ENCODE results near the gene VSTM5.
"Not testable (repeated sequence)": the region's sequence is repeated elsewhere in the genome, so short reads cannot be mapped to it uniquely, and the experiment has no call there.

VSTM5 gene

GRCh38 chr11:93804879-93805278 is 45.5 kb downstream of the VSTM5 start:
- no peaks in the 10 kb centered on the region for H3K27me3 ChIP-seq (ENCODE audit: control insufficient read depth in 1 of 2, insufficient read depth in 2 of 2, low read length in 2 of 2)
- H3K9me3 ChIP-seq (ENCODE audit: control insufficient read depth in 1 of 2, low read length in 2 of 2), result no peaks in the 10 kb centered on the region
- peaks cover 33 to 62% of the 10 kb centered on the region in 2 donors for H3K36me3 ChIP-seq (ENCODE audit: control insufficient read depth in 1 of 2, insufficient read depth in 2 of 2, low read length in 2 of 2)
- H3K4me1 ChIP-seq (ENCODE audit: control insufficient read depth in 1 of 2, insufficient read depth in 2 of 2, low read length in 2 of 2), result no peaks in the 10 kb centered on the region
- no peak overlapping the region for H3K9ac ChIP-seq (ENCODE audit: low read depth in 1 of 2, low read length in 2 of 2)
- no peak overlapping the region for H3K4me3 ChIP-seq (ENCODE audit: low read depth in 1 of 2, low read length in 2 of 2)
- H3K27ac ChIP-seq (ENCODE audit: low read depth, low read length), result no peak overlapping the region

DNA sequence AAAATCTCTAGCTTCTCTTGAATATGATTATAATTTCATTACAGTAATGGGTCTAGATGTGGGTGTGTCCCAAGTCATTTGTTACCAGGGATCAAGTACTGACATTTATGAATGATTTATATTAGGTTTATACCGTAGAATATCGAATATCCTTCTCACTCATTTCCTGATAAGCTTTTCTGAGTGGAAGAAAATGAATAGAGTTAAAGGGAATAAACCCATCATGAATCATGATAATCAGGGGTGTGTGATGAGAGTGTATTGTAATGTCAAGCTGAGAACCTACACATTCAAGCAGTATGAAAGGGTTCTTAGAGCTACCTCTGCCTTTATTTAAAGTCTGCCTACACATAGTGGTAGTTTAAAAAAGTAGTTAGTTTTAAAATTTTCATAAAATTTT is 49.1 kb downstream of the VSTM5 start:
- no peaks in the 10 kb centered on the region for H3K9me3 ChIP-seq (ENCODE audit: control insufficient read depth in 1 of 2, low read length in 2 of 2)
- peaks cover 32 to 67% of the 10 kb centered on the region in 2 donors for H3K36me3 ChIP-seq (ENCODE audit: control insufficient read depth in 1 of 2, insufficient read depth in 2 of 2, low read length in 2 of 2)
- no peaks in the 10 kb centered on the region for H3K4me1 ChIP-seq (ENCODE audit: control insufficient read depth in 1 of 2, insufficient read depth in 2 of 2, low read length in 2 of 2)
- H3K27me3 ChIP-seq (ENCODE audit: control insufficient read depth in 1 of 2, insufficient read depth in 2 of 2, low read length in 2 of 2), result no peaks in the 10 kb centered on the region
- no peak overlapping the region for H3K4me3 ChIP-seq (ENCODE audit: low read depth in 1 of 2, low read length in 2 of 2)
- no peak overlapping the region for H3K9ac ChIP-seq (ENCODE audit: low read depth in 1 of 2, low read length in 2 of 2)
- no peak overlapping the region for H3K27ac ChIP-seq (ENCODE audit: low read depth, low read length)

DNA sequence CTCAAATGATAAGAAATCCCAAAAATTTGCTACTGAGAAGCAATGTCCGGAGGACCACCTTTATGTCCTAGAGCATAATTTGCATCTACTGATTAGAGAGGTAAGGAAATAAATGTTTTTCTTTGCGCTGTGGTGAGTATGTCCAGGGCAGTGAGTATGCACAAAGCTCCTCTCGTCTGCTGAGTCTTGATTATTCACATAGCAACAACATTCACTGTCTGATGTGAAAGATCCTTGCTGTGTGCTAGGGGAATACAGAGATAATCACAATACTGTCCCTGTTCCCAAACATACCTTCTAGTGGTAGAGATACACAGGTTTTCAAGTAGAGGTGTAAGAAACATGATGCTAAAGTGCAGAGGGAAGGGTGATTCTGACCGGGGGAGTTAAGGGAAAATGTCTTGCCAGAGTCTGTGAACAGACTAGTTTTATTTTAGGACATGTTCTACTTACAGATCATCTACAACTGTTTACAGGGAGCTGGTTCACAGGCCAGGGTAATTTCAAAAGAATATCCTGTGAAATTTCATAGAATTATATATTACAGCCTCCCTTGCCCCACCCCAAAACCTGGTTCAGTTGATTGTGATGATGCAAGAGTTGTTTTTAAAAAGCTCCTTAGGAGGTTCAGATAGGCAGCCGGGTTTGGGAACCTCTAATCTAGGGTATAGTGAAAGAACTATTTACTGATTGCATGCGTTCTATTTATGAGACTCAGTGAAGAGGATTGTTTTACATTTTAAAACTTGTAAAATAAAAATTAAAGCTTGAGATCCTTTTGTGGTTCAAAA is 53.8 kb downstream of the VSTM5 start:
- no peaks in the 10 kb centered on the region for H3K4me1 ChIP-seq (ENCODE audit: control insufficient read depth in 1 of 2, insufficient read depth in 2 of 2, low read length in 2 of 2)
- H3K4me3 ChIP-seq (ENCODE audit: low read depth in 1 of 2, low read length in 2 of 2), result no peak overlapping the region
- H3K9ac ChIP-seq (ENCODE audit: low read depth in 1 of 2, low read length in 2 of 2), result no peak overlapping the region
- H3K36me3 ChIP-seq (ENCODE audit: control insufficient read depth in 1 of 2, insufficient read depth in 2 of 2, low read length in 2 of 2), result peaks cover 32 to 79% of the 10 kb centered on the region in 2 donors
- no peaks in the 10 kb centered on the region for H3K27me3 ChIP-seq (ENCODE audit: control insufficient read depth in 1 of 2, insufficient read depth in 2 of 2, low read length in 2 of 2)
- no peak overlapping the region for H3K27ac ChIP-seq (ENCODE audit: low read depth, low read length)
- no peaks in the 10 kb centered on the region for H3K9me3 ChIP-seq (ENCODE audit: control insufficient read depth in 1 of 2, low read length in 2 of 2)

DNA sequence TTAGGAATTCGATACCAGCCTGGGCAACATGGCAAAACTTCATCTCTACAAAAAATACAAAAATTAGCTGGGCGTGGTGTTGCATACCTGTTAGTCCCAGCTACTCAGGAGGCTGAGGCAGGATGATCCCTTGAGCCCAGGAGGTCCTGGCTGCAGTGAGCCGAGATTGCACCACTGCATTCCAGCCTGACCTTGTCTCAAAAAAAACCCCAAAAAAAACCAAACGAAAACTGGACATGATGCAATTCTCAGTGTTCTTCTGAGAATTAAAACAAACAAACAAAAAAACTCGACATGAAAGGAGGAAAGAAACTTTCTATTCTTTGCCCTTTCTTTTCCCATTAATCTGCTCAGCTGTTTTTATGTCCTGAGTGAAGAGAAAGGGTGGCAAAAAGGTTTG is 58.9 kb downstream of the VSTM5 start:
- H3K9me3 ChIP-seq (ENCODE audit: control insufficient read depth in 1 of 2, low read length in 2 of 2), result no peaks in the 10 kb centered on the region
- H3K27ac ChIP-seq (ENCODE audit: low read depth, low read length), result no peak overlapping the region
- no peak overlapping the region for H3K9ac ChIP-seq (ENCODE audit: low read depth in 1 of 2, low read length in 2 of 2)
- no peaks in the 10 kb centered on the region for H3K27me3 ChIP-seq (ENCODE audit: control insufficient read depth in 1 of 2, insufficient read depth in 2 of 2, low read length in 2 of 2)
- H3K36me3 ChIP-seq (ENCODE audit: control insufficient read depth in 1 of 2, insufficient read depth in 2 of 2, low read length in 2 of 2), result peaks cover 36 to 82% of the 10 kb centered on the region in 2 donors
- H3K4me1 ChIP-seq (ENCODE audit: control insufficient read depth in 1 of 2, insufficient read depth in 2 of 2, low read length in 2 of 2), result peaks cover 4 to 10% of the 10 kb centered on the region in 2 donors
- H3K4me3 ChIP-seq (ENCODE audit: low read depth in 1 of 2, low read length in 2 of 2), result no peak overlapping the region

DNA sequence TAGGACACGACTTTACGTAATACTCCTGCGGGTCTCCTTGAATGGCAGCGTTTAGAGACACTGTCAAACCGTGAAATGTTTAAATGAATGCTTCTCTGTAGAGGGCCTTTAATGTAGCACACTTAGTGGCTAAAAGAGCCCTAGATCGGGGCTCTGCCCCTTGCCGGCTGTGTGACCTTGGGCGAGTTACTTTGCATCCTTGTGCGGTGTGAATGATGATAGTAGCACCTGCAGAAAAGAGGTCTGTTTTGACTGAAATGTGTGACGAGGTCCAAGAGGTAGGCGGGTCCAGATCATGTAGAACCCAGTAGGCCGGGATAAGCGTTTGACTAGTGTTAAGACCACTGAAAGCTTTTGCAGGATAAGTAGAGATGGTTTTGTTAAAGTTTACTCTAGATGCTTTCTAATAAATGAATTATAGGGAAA is 65.5 kb downstream of the VSTM5 start:
- Histone ChIP-seq H3K4me1 (ENCODE audit: control insufficient read depth in 1 of 2, insufficient read depth in 2 of 2, low read length in 2 of 2) (peaks cover 21 to 33% of the 10 kb centered on the region in 2 donors), H3K9ac (ENCODE audit: low read depth in 1 of 2, low read length in 2 of 2) (peak overlapping the region; percentile 95 to 96), H3K4me3 (ENCODE audit: low read depth in 1 of 2, low read length in 2 of 2) (peak overlapping the region; percentile 94 to 99), H3K27me3 (ENCODE audit: control insufficient read depth in 1 of 2, insufficient read depth in 2 of 2, low read length in 2 of 2) (no peaks in the 10 kb centered on the region), H3K27ac (ENCODE audit: low read depth, low read length) (peak overlapping the region; percentile 17), H3K9me3 (ENCODE audit: control insufficient read depth in 1 of 2, low read length in 2 of 2) (no peaks in the 10 kb centered on the region), H3K36me3 (ENCODE audit: control insufficient read depth in 1 of 2, insufficient read depth in 2 of 2, low read length in 2 of 2) (peaks cover 2 to 17% of the 10 kb centered on the region in 2 donors)

- Histone ChIP-seq H3K9ac (ENCODE audit: low read depth in 1 of 2, low read length in 2 of 2) (peak within 1 kb of the TSS; percentile 95 to 96), H3K36me3 (ENCODE audit: control insufficient read depth in 1 of 2, insufficient read depth in 2 of 2, low read length in 2 of 2) (peaks cover 0 to 11% of the 10 kb centered on the region in 2 donors), H3K4me3 (ENCODE audit: low read depth in 1 of 2, low read length in 2 of 2) (peak within 1 kb of the TSS; percentile 94 to 99), H3K4me1 (ENCODE audit: control insufficient read depth in 1 of 2, insufficient read depth in 2 of 2, low read length in 2 of 2) (peaks cover 21 to 33% of the 10 kb centered on the region in 2 donors), H3K9me3 (ENCODE audit: control insufficient read depth in 1 of 2, low read length in 2 of 2) (no peaks in the 10 kb centered on the region), H3K27ac (ENCODE audit: low read depth, low read length) (peak within 1 kb of the TSS; percentile 95), H3K27me3 (ENCODE audit: control insufficient read depth in 1 of 2, insufficient read depth in 2 of 2, low read length in 2 of 2) (no peaks in the 10 kb centered on the region)
These were observed 66.1 kb downstream of the VSTM5 start, which contains the start of gene MED17 for GRCh38 chr11:93784145-93784934. Gene MED17 (plus strand): TSS chr11:93784282. CDS start chr11:93784514, 232 bp downstream.

DNA sequence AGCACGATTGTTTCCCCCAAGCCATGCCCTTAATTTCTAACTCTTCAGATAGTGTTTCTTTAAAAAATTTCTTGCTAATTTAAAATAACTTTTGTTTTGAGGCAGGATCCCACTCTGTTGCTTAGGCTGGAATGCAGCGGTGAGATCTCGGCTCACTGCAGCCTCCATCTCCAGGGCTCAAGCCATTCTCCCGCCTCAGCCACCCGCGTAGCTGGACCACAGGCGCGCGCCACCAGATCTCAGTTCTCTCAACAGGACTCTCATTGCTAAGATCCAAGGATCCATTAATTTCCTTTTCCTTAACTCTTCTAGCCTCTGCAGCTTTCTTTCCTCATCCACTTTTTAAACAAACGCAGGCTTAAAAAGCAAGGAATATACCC is 66.7 kb downstream of the VSTM5 start:
- Histone ChIP-seq H3K27me3 (ENCODE audit: control insufficient read depth in 1 of 2, insufficient read depth in 2 of 2, low read length in 2 of 2) (no peaks in the 10 kb centered on the region), H3K27ac (ENCODE audit: low read depth, low read length) (no peak overlapping the region), H3K4me3 (ENCODE audit: low read depth in 1 of 2, low read length in 2 of 2) (peak overlapping the region; percentile 94 to 99), H3K9ac (ENCODE audit: low read depth in 1 of 2, low read length in 2 of 2) (peak overlapping the region; percentile 37 to 95), H3K9me3 (ENCODE audit: control insufficient read depth in 1 of 2, low read length in 2 of 2) (no peaks in the 10 kb centered on the region), H3K4me1 (ENCODE audit: control insufficient read depth in 1 of 2, insufficient read depth in 2 of 2, low read length in 2 of 2) (peaks cover 21 to 33% of the 10 kb centered on the region in 2 donors), H3K36me3 (ENCODE audit: control insufficient read depth in 1 of 2, insufficient read depth in 2 of 2, low read length in 2 of 2) (peaks cover 0 to 5% of the 10 kb centered on the region in 2 donors)

GRCh38 chr11:93783362-93783761 is 67.1 kb downstream of the VSTM5 start:
- Histone ChIP-seq H3K4me1 (ENCODE audit: control insufficient read depth in 1 of 2, insufficient read depth in 2 of 2, low read length in 2 of 2) (peaks cover 21 to 33% of the 10 kb centered on the region in 2 donors), H3K9ac (ENCODE audit: low read depth in 1 of 2, low read length in 2 of 2) (peak overlapping the region; percentile 37 to 95), H3K9me3 (ENCODE audit: control insufficient read depth in 1 of 2, low read length in 2 of 2) (no peaks in the 10 kb centered on the region), H3K27ac (ENCODE audit: low read depth, low read length) (no peak overlapping the region), H3K4me3 (ENCODE audit: low read depth in 1 of 2, low read length in 2 of 2) (peak overlapping the region; percentile 94 to 99), H3K27me3 (ENCODE audit: control insufficient read depth in 1 of 2, insufficient read depth in 2 of 2, low read length in 2 of 2) (no peaks in the 10 kb centered on the region), H3K36me3 (ENCODE audit: control insufficient read depth in 1 of 2, insufficient read depth in 2 of 2, low read length in 2 of 2) (peaks cover 0 to 2% of the 10 kb centered on the region in 2 donors)

- no peak overlapping the region for H3K4me3 ChIP-seq (ENCODE audit: low read depth in 1 of 2, low read length in 2 of 2)
- no peaks in the 10 kb centered on the region for H3K36me3 ChIP-seq (ENCODE audit: control insufficient read depth in 1 of 2, insufficient read depth in 2 of 2, low read length in 2 of 2)
- no peaks in the 10 kb centered on the region for H3K4me1 ChIP-seq (ENCODE audit: control insufficient read depth in 1 of 2, insufficient read depth in 2 of 2, low read length in 2 of 2)
- no peak overlapping the region for H3K27ac ChIP-seq (ENCODE audit: low read depth, low read length)
- no peak overlapping the region for H3K9ac ChIP-seq (ENCODE audit: low read depth in 1 of 2, low read length in 2 of 2)
- H3K27me3 ChIP-seq (ENCODE audit: control insufficient read depth in 1 of 2, insufficient read depth in 2 of 2, low read length in 2 of 2), result no peaks in the 10 kb centered on the region
- no peaks in the 10 kb centered on the region for H3K9me3 ChIP-seq (ENCODE audit: control insufficient read depth in 1 of 2, low read length in 2 of 2)
These were observed 75.1 kb downstream of the VSTM5 start for GRCh38 chr11:93775289-93775688.

DNA sequence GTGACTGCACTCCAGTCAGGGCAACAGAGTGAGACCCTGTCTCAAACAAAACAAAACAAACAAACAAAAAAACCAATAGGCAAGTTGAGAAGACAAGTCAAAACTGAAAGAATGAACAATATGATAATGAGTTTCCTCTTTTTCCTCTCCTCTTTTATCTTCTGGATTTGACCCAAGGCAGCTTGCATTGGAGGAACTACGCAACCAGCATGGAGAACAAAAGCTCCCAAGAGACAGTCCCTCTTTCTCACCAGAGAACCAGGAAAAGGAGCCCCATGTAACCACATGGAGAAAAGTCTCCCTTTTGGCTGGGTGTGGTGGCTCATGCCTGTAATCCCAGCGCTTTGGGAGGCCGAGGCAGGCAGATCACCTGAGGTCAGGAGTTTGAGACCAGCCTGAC is 75.9 kb downstream of the VSTM5 start:
- not testable (repeated sequence) for H3K27me3 ChIP-seq (ENCODE audit: control insufficient read depth in 1 of 2, insufficient read depth in 2 of 2, low read length in 2 of 2); H3K36me3 ChIP-seq (ENCODE audit: control insufficient read depth in 1 of 2, insufficient read depth in 2 of 2, low read length in 2 of 2); H3K9me3 ChIP-seq (ENCODE audit: control insufficient read depth in 1 of 2, low read length in 2 of 2); H3K9ac ChIP-seq (ENCODE audit: low read depth in 1 of 2, low read length in 2 of 2); H3K4me1 ChIP-seq (ENCODE audit: control insufficient read depth in 1 of 2, insufficient read depth in 2 of 2, low read length in 2 of 2); H3K27ac ChIP-seq (ENCODE audit: low read depth, low read length); H3K4me3 ChIP-seq (ENCODE audit: low read depth in 1 of 2, low read length in 2 of 2)
